Panc1 (cell line): ENCODE results near the gene CLEC20A. TPM values are rescaled to one million over a fixed set of nuclear protein-coding genes. Genes with fewer than 3 reads are reported as not detected.

ENCODE experiments used
- ATAC-seq: fragments of 200-7000 bp; cut with Tn5 transposase; 2 replicates; pipeline ENCODE4 v1.9.1; 2020; ENCODE audit warnings: mild to moderate bottlenecking, moderate library complexity
- BruUV-seq: library from RNA; stranded (reverse); fragments of 400-500 nt; replicated peaks from 2 replicates; lab custom pipeline; 2021; lab: Mats Ljungman, UMichigan
- CTCF ChIA-PET: fragments of 300-600 bp; sonication (Branson Sonifier 250); formaldehyde crosslinking; loops from one replicate; lab custom pipeline; 2022; ENCODE audit warnings: antibody characterized with exemption; lab: Charles Lee
- POLR2A ChIA-PET: fragments of 300-600 bp; sonication (Branson Sonifier 250); formaldehyde crosslinking; loops from one replicate; lab custom pipeline; 2022; ENCODE audit warnings: antibody characterized with exemption; lab: Charles Lee
- DNase-seq: peaks from one replicate; pipeline ENCODE4 v3.0.0-alpha.2; 2010; ENCODE audit warnings: low read depth, low spot score
- H3K27ac ChIP-seq: 2 replicates; pipeline ENCODE4 v1.5.1; 2011; ENCODE audit warnings: mild to moderate bottlenecking, low read length, inconsistent platforms
- H3K27me3 ChIP-seq: fragments of 200-500 bp; sonication (Bioruptor generic); 2 replicates; pipeline ENCODE4 v1.6.0; 2014; ENCODE audit warnings: low read length, inconsistent platforms; ENCODE audit not compliant: control insufficient read depth, insufficient read depth
- H3K36me3 ChIP-seq: fragments of 200-500 bp; sonication (Bioruptor generic); 2 replicates; pipeline ENCODE4 v1.5.1; 2014; ENCODE audit warnings: inconsistent platforms, mild to moderate bottlenecking, low read length, moderate library complexity; ENCODE audit not compliant: control insufficient read depth, insufficient read depth
- H3K4me1 ChIP-seq: 2 replicates; pipeline ENCODE4 v1.5.1; 2011; ENCODE audit warnings: inconsistent platforms, mild to moderate bottlenecking, low read length, moderate library complexity; ENCODE audit not compliant: control insufficient read depth, insufficient read depth
- H3K4me3 ChIP-seq, 2 experiments: 2 replicates each; pipeline ENCODE4 v1.5.1; 2011 to 2012; ENCODE audit warnings: low read depth in 2 of 2, low read length in 2 of 2, mild to moderate bottlenecking in 2 of 2, inconsistent platforms in 1 of 2, moderate library complexity in 1 of 2
- H3K9me3 ChIP-seq: fragments of 200-500 bp; sonication (Bioruptor generic); 2 replicates; pipeline ENCODE4 v1.5.1; 2014; ENCODE audit warnings: low read depth, mild to moderate bottlenecking, inconsistent platforms, low read length, moderate library complexity; ENCODE audit not compliant: control insufficient read depth, insufficient read depth
- POLR2AphosphoS5 ChIP-seq: IDR thresholded peaks from 2 replicates; pipeline ENCODE4 v1.6.1; 2012; ENCODE audit warnings: mild to moderate bottlenecking, low read depth, low read length, moderate library complexity
- SIN3A ChIP-seq: IDR thresholded peaks from 2 replicates; pipeline ENCODE4 v1.6.1; 2012; ENCODE audit warnings: low read depth, mild to moderate bottlenecking, low read length, moderate library complexity, borderline replicate concordance; ENCODE audit not compliant: insufficient read depth
- TCF7L2 ChIP-seq: IDR thresholded peaks from 2 replicates; pipeline ENCODE4 v1.6.1; 2011; ENCODE audit warnings: mild to moderate bottlenecking, low read depth, low read length, inconsistent platforms
- in situ Hi-C: cut with HindIII; loops from 2 replicates; pipeline ENCODE4 v1.10.0; 2016; ENCODE audit warnings: low sequenced_read_pairs, low pct_unique_long_range_greater_than_20kb
- intact Hi-C: fragments of 100-400 bp; cut with micrococcal nuclease; formaldehyde crosslinking; loops from one replicate; pipeline ENCODE4 v1.10.0; 2022; ENCODE audit not compliant: unreplicated experiment
- total RNA-seq: library from RNA; stranded (reverse); gene quantifications from one replicate; pipeline ENCODE4 v1.2.1, GENCODE V29; 2021; ENCODE audit not compliant: unreplicated experiment
- TF ChIP-seq, protein P1 (sequence below), 2 experiments: IDR thresholded peaks; 2 replicates each; pipeline ENCODE4 v1.6.1; 2011 to 2012; ENCODE audit warnings: low read depth in 2 of 2, control low read depth in 1 of 2, low read length in 1 of 2, mild to moderate bottlenecking in 1 of 2, moderate library complexity in 1 of 2; ENCODE audit not compliant: insufficient read depth in 1 of 2
- TF ChIP-seq, protein P2 (sequence below): fragments of 450-650 bp; IDR thresholded peaks from 2 replicates; pipeline ENCODE4 v1.5.1; 2017; ENCODE audit warnings: mild to moderate bottlenecking

CLEC20A gene
- total RNA-seq, 1 experiment from 2014 or later: not detected

DNA sequence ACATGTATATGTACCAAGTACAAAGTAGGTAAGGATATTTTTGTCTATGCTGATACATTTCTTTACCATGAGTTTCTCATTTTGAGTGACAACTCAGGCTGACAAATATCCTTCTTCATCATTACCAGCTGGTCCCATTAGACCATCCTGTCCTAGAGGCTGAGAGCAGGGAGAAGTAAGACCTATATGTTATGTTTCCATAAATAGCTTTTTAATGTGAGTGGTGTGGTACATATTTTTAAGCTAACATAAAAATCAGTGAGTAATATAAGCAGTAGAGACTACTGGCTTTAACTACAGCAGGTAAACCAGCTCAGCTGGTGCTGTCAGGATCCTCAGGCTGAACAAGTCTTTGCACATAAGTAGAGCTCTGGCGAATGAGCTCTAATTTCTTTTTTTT lies 62.4 kb downstream of the CLEC20A start:
- no peak for TF ChIP-seq POLR2AphosphoS5
- no peak for TF ChIP-seq TCF7L2
- no peak for TF ChIP-seq SIN3A
- TF ChIP-seq, protein P1, sequence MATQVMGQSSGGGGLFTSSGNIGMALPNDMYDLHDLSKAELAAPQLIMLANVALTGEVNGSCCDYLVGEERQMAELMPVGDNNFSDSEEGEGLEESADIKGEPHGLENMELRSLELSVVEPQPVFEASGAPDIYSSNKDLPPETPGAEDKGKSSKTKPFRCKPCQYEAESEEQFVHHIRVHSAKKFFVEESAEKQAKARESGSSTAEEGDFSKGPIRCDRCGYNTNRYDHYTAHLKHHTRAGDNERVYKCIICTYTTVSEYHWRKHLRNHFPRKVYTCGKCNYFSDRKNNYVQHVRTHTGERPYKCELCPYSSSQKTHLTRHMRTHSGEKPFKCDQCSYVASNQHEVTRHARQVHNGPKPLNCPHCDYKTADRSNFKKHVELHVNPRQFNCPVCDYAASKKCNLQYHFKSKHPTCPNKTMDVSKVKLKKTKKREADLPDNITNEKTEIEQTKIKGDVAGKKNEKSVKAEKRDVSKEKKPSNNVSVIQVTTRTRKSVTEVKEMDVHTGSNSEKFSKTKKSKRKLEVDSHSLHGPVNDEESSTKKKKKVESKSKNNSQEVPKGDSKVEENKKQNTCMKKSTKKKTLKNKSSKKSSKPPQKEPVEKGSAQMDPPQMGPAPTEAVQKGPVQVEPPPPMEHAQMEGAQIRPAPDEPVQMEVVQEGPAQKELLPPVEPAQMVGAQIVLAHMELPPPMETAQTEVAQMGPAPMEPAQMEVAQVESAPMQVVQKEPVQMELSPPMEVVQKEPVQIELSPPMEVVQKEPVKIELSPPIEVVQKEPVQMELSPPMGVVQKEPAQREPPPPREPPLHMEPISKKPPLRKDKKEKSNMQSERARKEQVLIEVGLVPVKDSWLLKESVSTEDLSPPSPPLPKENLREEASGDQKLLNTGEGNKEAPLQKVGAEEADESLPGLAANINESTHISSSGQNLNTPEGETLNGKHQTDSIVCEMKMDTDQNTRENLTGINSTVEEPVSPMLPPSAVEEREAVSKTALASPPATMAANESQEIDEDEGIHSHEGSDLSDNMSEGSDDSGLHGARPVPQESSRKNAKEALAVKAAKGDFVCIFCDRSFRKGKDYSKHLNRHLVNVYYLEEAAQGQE (IDR thresholded peaks at IDR 0.05; ENCODE audit: insufficient read depth in 1 of 2, low read depth in 2 of 2, low read length in 1 of 2): no peak
- TF ChIP-seq, protein P2, sequence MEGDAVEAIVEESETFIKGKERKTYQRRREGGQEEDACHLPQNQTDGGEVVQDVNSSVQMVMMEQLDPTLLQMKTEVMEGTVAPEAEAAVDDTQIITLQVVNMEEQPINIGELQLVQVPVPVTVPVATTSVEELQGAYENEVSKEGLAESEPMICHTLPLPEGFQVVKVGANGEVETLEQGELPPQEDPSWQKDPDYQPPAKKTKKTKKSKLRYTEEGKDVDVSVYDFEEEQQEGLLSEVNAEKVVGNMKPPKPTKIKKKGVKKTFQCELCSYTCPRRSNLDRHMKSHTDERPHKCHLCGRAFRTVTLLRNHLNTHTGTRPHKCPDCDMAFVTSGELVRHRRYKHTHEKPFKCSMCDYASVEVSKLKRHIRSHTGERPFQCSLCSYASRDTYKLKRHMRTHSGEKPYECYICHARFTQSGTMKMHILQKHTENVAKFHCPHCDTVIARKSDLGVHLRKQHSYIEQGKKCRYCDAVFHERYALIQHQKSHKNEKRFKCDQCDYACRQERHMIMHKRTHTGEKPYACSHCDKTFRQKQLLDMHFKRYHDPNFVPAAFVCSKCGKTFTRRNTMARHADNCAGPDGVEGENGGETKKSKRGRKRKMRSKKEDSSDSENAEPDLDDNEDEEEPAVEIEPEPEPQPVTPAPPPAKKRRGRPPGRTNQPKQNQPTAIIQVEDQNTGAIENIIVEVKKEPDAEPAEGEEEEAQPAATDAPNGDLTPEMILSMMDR: no peak
- H3K4me1 ChIP-seq: no peaks in the 10 kb centered on the region
- DNase-seq (no peak), ATAC-seq (no peak)
- H3K27ac ChIP-seq: no peak overlapping the region
- intact Hi-C loops: no loop called here
- ChIA-PET CTCF (no interaction called here), POLR2A (no interaction called here)
- H3K36me3 ChIP-seq: no peaks in the 10 kb centered on the region; the same call in none of the 2 replicates
- no peaks in the 10 kb centered on the region for H3K27me3 ChIP-seq
- H3K4me3 ChIP-seq: no peak overlapping the region
- BruUV-seq: no TSS peak
- no peaks in the 10 kb centered on the region for H3K9me3 ChIP-seq
- in situ Hi-C loops: no loop called here

Other genes with a start within 250 kb of the CLEC20A start
- not detected for gene TEX35, start 16.1 kb upstream of the CLEC20A start, total RNA-seq
- gene RALGPS2, start 228.3 kb upstream of the CLEC20A start, total RNA-seq: 5.4 TPM